SU-DHL-6 (cell line): ENCODE results near the gene MLXIPL.
"Not testable (repeated sequence)": the region's sequence is repeated elsewhere in the genome, so short reads cannot be mapped to it uniquely, and the experiment has no call there.

Source experiments
- CTCF ChIP-seq: fragments of 200-600 bp; sonication (generic); IDR thresholded peaks from one replicate; pipeline ENCODE4 v1.5.1; 2017; ENCODE audit warnings: antibody characterized with exemption, mild to moderate bottlenecking, low read length, moderate library complexity; ENCODE audit not compliant: insufficient read depth, poor library complexity, severe bottlenecking
- EZH2phosphoT487 ChIP-seq: fragments of 200-600 bp; sonication (generic), shearing (Covaris generic); conservative IDR thresholded peaks from 2 replicates; pipeline ENCODE4 v1.6.1; 2018; ENCODE audit warnings: mild to moderate bottlenecking, antibody characterized with exemption, low read length, moderate library complexity, mixed read lengths

- TF ChIP-seq CTCF, EZH2phosphoT487: not testable (repeated sequence)
Observed at GRCh38 chr7:73614937-73615336, 9.4 kb downstream of the MLXIPL start.
